GM18861 (cell line): ENCODE measurements around the gene PCOLCE2.

Experiments used
- ATAC-seq: cut with Tn5 transposase; IDR thresholded peaks from one replicate; pipeline ENCODE4 v1.9.1; 2021; ENCODE audit not compliant: unreplicated experiment

Gene PCOLCE2

DNA sequence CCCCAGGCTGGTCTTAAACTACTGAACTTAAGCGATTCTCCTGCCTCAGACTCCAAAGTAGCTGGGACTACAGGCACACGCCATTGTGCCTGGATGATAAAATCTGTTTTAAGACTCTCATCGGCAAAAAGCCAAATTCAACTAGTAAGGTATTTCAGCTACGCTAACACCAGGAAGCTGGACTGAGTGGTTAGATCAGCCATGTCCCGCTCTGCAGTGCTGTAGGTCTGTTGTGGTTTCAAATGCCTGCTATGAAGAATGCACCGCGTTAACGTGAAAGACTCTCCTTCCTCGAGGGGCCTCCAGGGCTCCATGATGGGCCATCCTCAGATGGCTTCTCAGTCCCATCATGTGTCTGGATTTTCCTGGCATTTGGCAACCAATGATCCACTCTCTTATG lies 70.2 kb downstream of the PCOLCE2 start:
- no peak for ATAC-seq

GRCh38 chr3:142817897-142818296 lies 71.0 kb downstream of the PCOLCE2 start:
- ATAC-seq = no peak

GRCh38 chr3:142817356-142817755 lies 71.5 kb downstream of the PCOLCE2 start:
- no peak for ATAC-seq

DNA sequence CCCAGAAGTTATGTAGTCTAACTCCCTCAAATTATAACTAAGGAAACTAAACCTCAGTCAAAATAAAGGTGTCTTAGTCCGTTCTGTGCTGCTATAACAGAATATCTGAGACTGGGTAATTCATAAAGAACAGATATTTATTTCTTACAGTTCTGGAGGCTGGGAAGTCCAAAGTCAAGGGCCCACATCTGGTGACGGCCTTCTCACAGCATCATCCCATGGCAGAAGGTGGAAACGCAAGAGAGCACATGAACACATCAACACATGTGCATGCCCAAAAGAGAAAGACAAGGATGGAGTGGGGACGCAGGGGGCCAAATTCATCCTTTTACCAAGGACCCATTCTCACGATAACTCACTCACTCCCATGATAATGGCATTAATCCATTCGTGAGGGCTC lies 73.1 kb downstream of the PCOLCE2 start:
- no peak for ATAC-seq

GRCh38 chr3:142809259-142809658 lies 79.6 kb downstream of the PCOLCE2 start:
- ATAC-seq = no peak

- no peak for ATAC-seq
These were observed 80.6 kb downstream of the PCOLCE2 start for GRCh38 chr3:142808103-142808917.

DNA sequence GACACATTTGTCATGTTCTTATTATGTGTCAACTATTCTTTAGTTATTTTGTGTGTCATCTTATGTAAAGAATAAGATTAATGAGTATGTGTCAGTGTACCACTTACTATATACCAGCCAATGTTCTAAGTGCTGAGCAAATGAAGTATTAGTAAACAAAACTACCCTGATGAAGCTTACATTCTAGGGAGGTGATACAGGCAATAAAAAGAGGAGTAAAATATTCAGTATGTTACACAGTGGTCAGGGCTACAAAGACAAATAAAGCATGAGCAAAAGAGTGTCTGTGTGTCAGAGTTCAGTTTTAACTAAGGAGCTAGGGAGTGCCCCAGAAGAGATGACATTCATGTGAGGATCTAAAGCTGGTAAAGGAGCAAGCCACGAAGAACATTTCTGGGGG lies 86.0 kb downstream of the PCOLCE2 start:
- ATAC-seq = no peak

DNA sequence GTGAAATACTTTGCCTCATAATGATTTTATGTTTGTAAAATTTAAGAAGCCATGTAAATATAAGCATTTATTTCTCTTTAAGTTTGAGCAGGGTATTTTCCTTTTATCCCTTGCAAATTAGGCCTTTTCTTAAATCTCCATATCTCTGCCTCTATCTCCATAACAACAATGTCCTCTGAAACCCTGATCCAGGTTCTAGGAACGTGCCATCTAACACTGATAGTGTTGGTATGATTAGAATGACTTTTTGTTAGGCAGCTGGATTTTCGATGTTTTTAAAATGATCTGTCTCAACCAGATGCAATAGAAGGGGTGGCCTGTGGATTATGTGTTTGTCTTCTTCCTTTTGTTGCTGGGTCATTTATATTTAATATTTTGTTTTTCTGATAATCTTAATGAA lies 87.1 kb downstream of the PCOLCE2 start:
- no peak for ATAC-seq

- no peak for ATAC-seq
These were observed 92.1 kb downstream of the PCOLCE2 start for GRCh38 chr3:142796823-142797222.

- ATAC-seq = no peak
These were observed 93.6 kb downstream of the PCOLCE2 start for GRCh38 chr3:142795332-142795731.

DNA sequence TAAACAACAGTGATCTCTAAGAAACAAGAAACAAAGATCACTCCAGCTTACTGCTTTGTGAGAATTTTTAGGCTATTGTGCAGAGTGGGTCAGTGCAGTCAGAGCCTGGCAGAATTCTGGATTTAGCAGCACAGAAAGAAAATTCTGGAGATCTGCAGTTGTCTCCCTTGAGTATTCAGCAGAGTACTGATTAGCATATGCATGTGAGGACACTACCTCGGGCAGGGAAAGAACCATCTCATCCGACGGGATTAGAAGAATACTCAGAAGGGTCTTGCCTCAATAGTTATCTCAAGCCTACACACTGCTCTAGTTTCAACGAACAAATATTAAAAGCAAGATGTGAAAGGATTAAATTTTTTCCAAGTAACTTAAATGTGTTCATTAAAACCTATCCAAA lies 94.4 kb downstream of the PCOLCE2 start:
- no peak for ATAC-seq

- no peak for ATAC-seq
These were observed 101.2 kb downstream of the PCOLCE2 start for GRCh38 chr3:142787719-142788118.

GRCh38 chr3:142785996-142786395 lies 102.9 kb downstream of the PCOLCE2 start:
- ATAC-seq = no peak

GRCh38 chr3:142784228-142784627 lies 104.7 kb downstream of the PCOLCE2 start:
- ATAC-seq = no peak

- ATAC-seq = no peak
These were observed 106.3 kb downstream of the PCOLCE2 start for GRCh38 chr3:142782616-142783015.

- no peak for ATAC-seq
These were observed 109.3 kb downstream of the PCOLCE2 start for GRCh38 chr3:142779591-142779990.

DNA sequence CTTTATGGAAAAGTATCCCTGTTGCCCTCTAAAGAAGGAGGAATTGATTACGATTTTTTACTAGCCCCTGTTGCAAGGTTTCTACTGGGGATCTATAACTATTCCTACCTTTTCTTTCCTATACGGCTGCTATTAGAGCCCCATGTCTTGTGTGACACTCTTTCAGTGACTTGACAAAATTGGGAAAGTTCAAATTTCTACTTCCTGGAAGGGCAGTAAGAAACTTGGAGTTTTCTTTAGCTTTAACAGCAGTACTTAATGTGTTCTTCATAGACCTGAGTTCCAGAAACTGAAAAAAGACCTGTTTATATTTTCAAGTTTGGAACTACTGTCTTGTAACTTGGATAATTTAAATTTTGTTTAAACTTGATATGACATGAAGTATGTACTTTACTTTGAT lies 110.3 kb downstream of the PCOLCE2 start:
- no peak for ATAC-seq

DNA sequence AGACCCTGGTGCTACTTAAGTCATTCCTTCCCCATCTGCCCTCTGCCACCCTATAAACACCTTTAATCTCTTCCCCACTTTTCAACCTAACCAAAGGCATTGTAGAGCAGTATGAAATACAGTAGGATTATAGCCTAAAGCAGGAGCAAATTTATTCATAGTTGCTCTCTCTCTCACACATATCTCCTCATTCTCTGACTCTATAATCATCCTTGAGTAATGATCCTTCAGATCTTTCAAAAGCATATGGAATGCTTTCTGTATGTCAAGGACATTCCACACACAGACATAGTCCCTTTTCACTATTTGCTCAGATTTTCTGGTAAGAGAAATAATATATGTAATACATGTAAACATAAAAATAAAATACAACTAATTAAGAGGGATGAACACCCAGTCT lies 111.0 kb downstream of the PCOLCE2 start:
- ATAC-seq = no peak

- ATAC-seq = no peak
These were observed 120.5 kb downstream of the PCOLCE2 start for GRCh38 chr3:142768338-142768737.
